D721Med (cell line): ENCODE measurements around the gene LGR5.

Experiments
- DNase-seq: peaks from one replicate; pipeline ENCODE4 v3.0.0; 2011; ENCODE audit warnings: low spot score; ENCODE audit not compliant: insufficient read length
- FAIRE-seq: peaks from 2 replicates; lab custom pipeline; 2011; peaks lifted over from hg19 to GRCh38; lab: Jason Lieb, UNC
- TF ChIP-seq, protein P1 (sequence below): IDR thresholded peaks from 2 replicates; pipeline ENCODE4 v1.5.1; 2012; ENCODE audit warnings: mild to moderate bottlenecking, control low read depth; ENCODE audit not compliant: insufficient read depth; ENCODE audit errors: missing control alignments

The LGR5 gene

GRCh38 chr12:71578694-71579258 is 139.2 kb downstream of the LGR5 start:
- TF ChIP-seq, protein P1, sequence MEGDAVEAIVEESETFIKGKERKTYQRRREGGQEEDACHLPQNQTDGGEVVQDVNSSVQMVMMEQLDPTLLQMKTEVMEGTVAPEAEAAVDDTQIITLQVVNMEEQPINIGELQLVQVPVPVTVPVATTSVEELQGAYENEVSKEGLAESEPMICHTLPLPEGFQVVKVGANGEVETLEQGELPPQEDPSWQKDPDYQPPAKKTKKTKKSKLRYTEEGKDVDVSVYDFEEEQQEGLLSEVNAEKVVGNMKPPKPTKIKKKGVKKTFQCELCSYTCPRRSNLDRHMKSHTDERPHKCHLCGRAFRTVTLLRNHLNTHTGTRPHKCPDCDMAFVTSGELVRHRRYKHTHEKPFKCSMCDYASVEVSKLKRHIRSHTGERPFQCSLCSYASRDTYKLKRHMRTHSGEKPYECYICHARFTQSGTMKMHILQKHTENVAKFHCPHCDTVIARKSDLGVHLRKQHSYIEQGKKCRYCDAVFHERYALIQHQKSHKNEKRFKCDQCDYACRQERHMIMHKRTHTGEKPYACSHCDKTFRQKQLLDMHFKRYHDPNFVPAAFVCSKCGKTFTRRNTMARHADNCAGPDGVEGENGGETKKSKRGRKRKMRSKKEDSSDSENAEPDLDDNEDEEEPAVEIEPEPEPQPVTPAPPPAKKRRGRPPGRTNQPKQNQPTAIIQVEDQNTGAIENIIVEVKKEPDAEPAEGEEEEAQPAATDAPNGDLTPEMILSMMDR: no peak
- no peak for FAIRE-seq
- DNase-seq: no peak

DNA sequence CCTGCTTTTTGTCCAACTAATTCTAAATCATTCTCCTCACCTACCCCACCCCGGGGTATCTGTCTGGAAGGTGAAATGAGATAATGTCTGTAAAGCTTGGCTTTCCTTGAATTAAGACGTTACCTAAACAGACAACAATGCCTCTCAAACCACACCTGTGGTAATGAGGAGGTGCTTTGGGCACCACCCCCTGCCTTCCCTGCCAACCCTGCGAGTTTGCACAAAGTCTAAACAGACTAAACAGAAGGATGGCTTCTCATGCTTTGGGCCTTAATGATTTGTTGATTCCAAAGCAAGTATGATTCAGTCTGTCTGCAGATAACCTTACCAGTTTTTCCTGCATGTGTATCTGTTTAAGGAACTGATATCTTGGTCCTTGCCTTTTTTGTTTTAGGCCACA is 141.6 kb downstream of the LGR5 start:
- DNase-seq: no peak
- TF ChIP-seq, protein P1: no peak
- no peak for FAIRE-seq

DNA sequence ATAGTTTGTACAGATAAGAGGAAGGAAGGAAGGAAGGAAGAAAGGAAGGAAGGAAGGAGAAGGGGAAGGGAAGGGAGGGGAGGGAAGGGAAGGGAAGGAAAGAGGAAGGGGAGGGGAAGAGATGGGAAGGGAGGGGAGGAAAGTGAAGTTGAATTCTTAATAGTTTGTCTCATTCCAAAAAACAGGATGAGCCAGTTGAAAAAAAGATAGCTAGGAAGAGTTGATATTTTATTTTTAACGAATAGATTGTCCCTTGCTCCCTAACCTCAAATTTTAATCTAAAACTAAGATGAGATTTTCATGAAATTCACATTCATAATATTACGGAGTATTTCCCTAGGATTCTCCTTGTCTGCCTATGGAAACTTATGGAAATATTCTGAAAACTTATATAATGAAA is 143.3 kb downstream of the LGR5 start:
- TF ChIP-seq, protein P1: no peak
- DNase-seq (no peak), FAIRE-seq (no peak)

DNA sequence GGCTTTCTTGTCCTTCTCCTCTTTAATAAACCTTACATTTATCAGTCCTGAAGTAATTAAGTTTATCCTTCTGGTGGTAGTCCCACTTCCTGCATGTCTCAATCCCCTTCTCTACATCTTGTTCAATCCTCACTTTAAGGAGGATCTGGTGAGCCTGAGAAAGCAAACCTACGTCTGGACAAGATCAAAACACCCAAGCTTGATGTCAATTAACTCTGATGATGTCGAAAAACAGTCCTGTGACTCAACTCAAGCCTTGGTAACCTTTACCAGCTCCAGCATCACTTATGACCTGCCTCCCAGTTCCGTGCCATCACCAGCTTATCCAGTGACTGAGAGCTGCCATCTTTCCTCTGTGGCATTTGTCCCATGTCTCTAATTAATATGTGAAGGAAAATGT is 144.8 kb downstream of the LGR5 start:
- TF ChIP-seq, protein P1: no peak
- FAIRE-seq (no peak), DNase-seq (no peak)

- TF ChIP-seq, protein P1: no peak
- FAIRE-seq: no peak
- no peak for DNase-seq
These were observed 145.6 kb downstream of the LGR5 start for GRCh38 chr12:71585218-71585617.

GRCh38 chr12:71587012-71587411 is 147.4 kb downstream of the LGR5 start:
- TF ChIP-seq, protein P1: no peak
- FAIRE-seq: no peak
- DNase-seq: no peak

- FAIRE-seq (no peak), DNase-seq (no peak)
- TF ChIP-seq, protein P1: no peak
These were observed 149.9 kb downstream of the LGR5 start for GRCh38 chr12:71589478-71589881.
